ENCODE measurements around the gene ZNF384. TPM values are rescaled to one million over a fixed set of nuclear protein-coding genes. Genes with fewer than 3 reads are reported as not detected.
A peak's percentile ranks its signal among the peaks of the same experiment; 100 is the strongest.

ZNF384 gene
- total and polyA plus RNA-seq, 9 donors, result 22.1 to 64.9 (median 58.2) TPM

DNA sequence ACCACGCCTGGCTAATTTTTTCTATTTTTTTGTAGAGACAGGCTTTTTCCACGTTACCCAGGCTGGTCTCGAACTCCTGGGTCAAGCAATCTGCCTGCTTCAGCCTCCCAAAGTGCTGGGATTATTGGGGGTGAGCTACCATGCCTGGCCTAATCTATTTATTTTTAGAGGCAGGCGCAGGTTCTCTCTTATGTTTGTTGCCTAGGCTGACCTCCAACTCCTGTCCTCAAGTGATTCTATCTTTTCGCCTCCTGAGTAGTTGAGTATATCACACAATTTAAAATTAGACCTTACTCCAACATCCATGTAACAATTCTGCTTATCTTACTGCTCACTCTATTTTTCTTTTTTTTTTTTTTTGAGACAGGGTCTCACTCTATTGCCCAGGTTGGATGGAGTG, 35.2 kb downstream of the ZNF384 start:
- 91 to 92% (median 91%) methylated on average over 5 of the region's 5 CpGs for WGBS, 3 donors
- TF ChIP-seq EP300 (IDR thresholded peaks at IDR 0.05) (no peak), CTCF (IDR thresholded peaks at IDR 0.05) (no peak), POLR2A (IDR thresholded peaks at IDR 0.05) (no peak)
- Histone ChIP-seq H3K27ac (no peak overlapping the region), H3K36me3 (no peaks in the 10 kb centered on the region), H3K9me3 (no peaks in the 10 kb centered on the region), H3K4me3 (no peak overlapping the region), H3K27me3 (no peaks in the 10 kb centered on the region), H3K4me1 (ENCODE audit: insufficient read depth) (no peaks in the 10 kb centered on the region)
- DNase-seq, result no peak
- intact Hi-C loops (cut with DNase I), result loop anchor here in 1 of 4 donors (10.0 kb wide), 1 partner anchor 89 kb away; the partner anchor contains the start of gene NOP2

DNA sequence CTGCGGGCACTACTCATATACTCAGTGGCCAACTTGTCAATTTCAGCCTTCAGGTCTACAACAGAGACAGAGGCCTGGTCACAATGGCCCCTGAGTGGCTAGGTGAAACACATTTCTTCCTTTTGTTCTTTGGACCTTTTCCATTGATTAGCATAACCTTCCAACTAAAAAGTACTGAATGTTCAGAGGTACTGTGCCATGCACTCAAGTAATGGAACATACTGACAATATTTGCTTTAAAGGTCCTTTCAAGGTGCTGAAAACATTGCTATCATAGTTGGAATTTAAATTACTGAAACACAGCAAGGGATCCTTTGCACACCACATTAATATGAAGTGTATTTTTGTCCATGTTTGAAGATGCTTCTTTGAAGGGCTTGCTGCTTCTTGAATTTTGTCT, 35.8 kb downstream of the ZNF384 start:
- intact Hi-C loops (cut with DNase I), result loop anchor here in 1 of 4 donors (10.0 kb wide), 1 partner anchor 89 kb away; the partner anchor contains the start of gene NOP2
- Histone ChIP-seq H3K4me3 (no peak overlapping the region), H3K4me1 (ENCODE audit: insufficient read depth) (no peaks in the 10 kb centered on the region), H3K36me3 (no peaks in the 10 kb centered on the region), H3K27ac (no peak overlapping the region), H3K27me3 (no peaks in the 10 kb centered on the region), H3K9me3 (no peaks in the 10 kb centered on the region)
- WGBS, 3 donors, result 86 to 100% (median 100%) methylated on average over 1 of the region's 1 CpG
- no peak for DNase-seq
- TF ChIP-seq CTCF (IDR thresholded peaks at IDR 0.05) (no peak), EP300 (IDR thresholded peaks at IDR 0.05) (no peak), POLR2A (IDR thresholded peaks at IDR 0.05) (no peak)

GRCh38 chr12:6652391-6652790, 36.8 kb downstream of the ZNF384 start:
- Histone ChIP-seq H3K27ac (no peak overlapping the region), H3K36me3 (no peaks in the 10 kb centered on the region), H3K4me1 (ENCODE audit: insufficient read depth) (no peaks in the 10 kb centered on the region), H3K9me3 (no peaks in the 10 kb centered on the region), H3K4me3 (no peak overlapping the region), H3K27me3 (no peaks in the 10 kb centered on the region)
- intact Hi-C loops (cut with DNase I), result loop anchor here in 1 of 4 donors (10.0 kb wide), 1 partner anchor 88 kb away; the partner anchor contains the start of gene NOP2
- 85 to 86% (median 85%) methylated on average over 12 of the region's 12 CpGs for WGBS, 3 donors
- DNase-seq, result peak in 1 of 5 donors; percentile 16
- TF ChIP-seq POLR2A (IDR thresholded peaks at IDR 0.05) (no peak), EP300 (IDR thresholded peaks at IDR 0.05) (no peak), CTCF (IDR thresholded peaks at IDR 0.05) (no peak)

GRCh38 chr12:6650832-6651231, 38.3 kb downstream of the ZNF384 start:
- Histone ChIP-seq H3K4me3 (no peak overlapping the region), H3K4me1 (ENCODE audit: insufficient read depth) (no peaks in the 10 kb centered on the region), H3K27ac (no peak overlapping the region), H3K9me3 (no peaks in the 10 kb centered on the region), H3K27me3 (no peaks in the 10 kb centered on the region), H3K36me3 (no peaks in the 10 kb centered on the region)
- intact Hi-C loops (cut with DNase I), result loop anchor here in 1 of 4 donors (10.0 kb wide), 1 partner anchor 86 kb away; the partner anchor contains the start of gene NOP2
- WGBS, 3 donors, result 71 to 79% (median 75%) methylated on average over 8 of the region's 8 CpGs
- peak in 1 of 5 donors; percentile 25 for DNase-seq
- TF ChIP-seq POLR2A (IDR thresholded peaks at IDR 0.05), result no peak
- TF ChIP-seq EP300 (IDR thresholded peaks at IDR 0.05), result no peak
- TF ChIP-seq CTCF (IDR thresholded peaks at IDR 0.05), result no peak

Measured in ovary (tissue), 9 donors.